Measurements from ENCODE around the gene MBTPS1. TPM values are rescaled to one million over a fixed set of nuclear protein-coding genes. Genes with fewer than 3 reads are reported as not detected.

MBTPS1 gene
- polyA plus RNA-seq, 3 donors: 26.4 to 73.8 (median 28.0) TPM

DNA sequence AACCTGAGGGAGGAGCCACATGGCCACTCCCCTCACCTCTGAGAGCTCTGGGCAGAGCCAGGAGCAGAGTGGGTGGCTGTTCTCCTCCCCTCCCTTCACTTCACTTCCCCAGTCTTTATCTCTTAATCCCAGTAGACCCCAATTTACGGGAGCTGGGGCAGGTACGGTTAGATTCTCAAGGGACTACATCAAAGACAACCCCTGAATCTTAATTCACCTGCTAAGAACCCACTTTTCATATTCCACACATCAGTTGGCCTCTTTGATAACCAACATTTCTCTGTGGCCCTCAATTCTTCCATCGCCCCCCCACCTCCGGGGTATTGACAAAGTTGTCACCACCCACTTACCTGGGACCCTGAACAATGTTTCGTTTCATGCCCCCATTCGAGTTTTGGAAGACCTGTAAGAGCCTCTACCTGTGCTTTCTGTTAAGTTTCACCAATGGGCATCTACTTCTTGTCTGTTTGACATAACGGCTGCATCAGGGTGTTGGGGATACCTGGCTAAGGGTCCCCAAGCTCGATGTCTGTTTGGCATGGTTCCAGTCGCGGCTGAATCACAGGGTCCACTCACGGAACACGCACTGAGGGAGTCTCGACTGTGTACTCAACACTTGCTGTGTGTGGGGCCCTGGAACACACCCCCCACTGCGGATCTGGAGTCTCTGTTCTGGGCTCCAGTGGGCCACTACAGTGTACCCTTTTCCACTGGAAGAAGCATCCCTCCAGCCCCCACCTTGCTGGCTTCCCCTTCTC lies 102.0 kb downstream of the MBTPS1 start:
- Mint-ChIP-seq H3K4me3 (peak overlapping the region in 1 of 2 donors; percentile 15), H3K27me3 (ENCODE audit: low read depth in 3 of 3) (peaks cover 21 to 50% (median 24%) of the 10 kb centered on the region in 3 donors), H3K9me3 (peaks cover 4 to 31% (median 13%) of the 10 kb centered on the region in 7 donors), H3K36me3 (no peaks in the 10 kb centered on the region), H3K4me1 (peaks cover 9% of the 10 kb centered on the region), H3K27ac (peak overlapping the region in 3 of 7 donors; percentile 22 to 69 (median 66))
- TF ChIP-seq, protein P1, sequence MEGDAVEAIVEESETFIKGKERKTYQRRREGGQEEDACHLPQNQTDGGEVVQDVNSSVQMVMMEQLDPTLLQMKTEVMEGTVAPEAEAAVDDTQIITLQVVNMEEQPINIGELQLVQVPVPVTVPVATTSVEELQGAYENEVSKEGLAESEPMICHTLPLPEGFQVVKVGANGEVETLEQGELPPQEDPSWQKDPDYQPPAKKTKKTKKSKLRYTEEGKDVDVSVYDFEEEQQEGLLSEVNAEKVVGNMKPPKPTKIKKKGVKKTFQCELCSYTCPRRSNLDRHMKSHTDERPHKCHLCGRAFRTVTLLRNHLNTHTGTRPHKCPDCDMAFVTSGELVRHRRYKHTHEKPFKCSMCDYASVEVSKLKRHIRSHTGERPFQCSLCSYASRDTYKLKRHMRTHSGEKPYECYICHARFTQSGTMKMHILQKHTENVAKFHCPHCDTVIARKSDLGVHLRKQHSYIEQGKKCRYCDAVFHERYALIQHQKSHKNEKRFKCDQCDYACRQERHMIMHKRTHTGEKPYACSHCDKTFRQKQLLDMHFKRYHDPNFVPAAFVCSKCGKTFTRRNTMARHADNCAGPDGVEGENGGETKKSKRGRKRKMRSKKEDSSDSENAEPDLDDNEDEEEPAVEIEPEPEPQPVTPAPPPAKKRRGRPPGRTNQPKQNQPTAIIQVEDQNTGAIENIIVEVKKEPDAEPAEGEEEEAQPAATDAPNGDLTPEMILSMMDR (IDR thresholded peaks at IDR 0.05): no peak
- WGBS (ENCODE audit: insufficient coverage): 79% methylated on average over 11 of the region's 14 CpGs
- Histone ChIP-seq H3K9ac (ENCODE audit: insufficient read depth, low read length, poor library complexity, severe bottlenecking) (no peak overlapping the region), H3K27me3 (ENCODE audit: control insufficient read depth in 2 of 2, insufficient read depth in 2 of 2, low read length in 2 of 2) (peaks cover 0 to 2% of the 10 kb centered on the region in 2 donors), H2AFZ (ENCODE audit: insufficient read depth, low read depth, low read length, poor library complexity, severe bottlenecking) (no peak overlapping the region), H3K4me3 (replicated peaks in 1 of 3; ENCODE audit: low read depth in 2 of 3, low read length in 3 of 3) (no peak overlapping the region), H3K27ac (ENCODE audit: low read depth in 1 of 2, low read length in 2 of 2) (no peak overlapping the region), H3K36me3 (replicated peaks in 1 of 2; ENCODE audit: control insufficient read depth in 1 of 2, insufficient read depth in 2 of 2, low read length in 2 of 2) (no peaks in the 10 kb centered on the region), H4K20me1 (ENCODE audit: insufficient read depth, low read length) (no peaks in the 10 kb centered on the region), H3K79me2 (ENCODE audit: insufficient read depth, low read length) (no peaks in the 10 kb centered on the region), H3K4me1 (ENCODE audit: control insufficient read depth in 1 of 2, insufficient read depth in 2 of 2, low read length in 2 of 2) (peaks cover 9 to 10% of the 10 kb centered on the region in 2 donors), H3K9me3 (replicated peaks in 1 of 2; ENCODE audit: control insufficient read depth in 1 of 2, insufficient read depth in 1 of 2, low read length in 2 of 2) (peaks cover 12 to 20% of the 10 kb centered on the region in 2 donors), H3K4me2 (replicated peaks; ENCODE audit: extremely low read depth, low read length, poor library complexity, severe bottlenecking) (peak overlapping the region; percentile 30)
- no peak for DNase-seq
- intact Hi-C loops (cut with micrococcal nuclease): no loop called here

GRCh38 chr16:84013787-84014569 lies 102.8 kb downstream of the MBTPS1 start:
- no peaks in the 10 kb centered on the region for H3K36me3 ChIP-seq (replicated peaks in 1 of 2; ENCODE audit: control insufficient read depth in 1 of 2, insufficient read depth in 2 of 2, low read length in 2 of 2)
- H3K4me1 ChIP-seq (ENCODE audit: control insufficient read depth in 1 of 2, insufficient read depth in 2 of 2, low read length in 2 of 2): peaks cover 9 to 10% of the 10 kb centered on the region in 2 donors
- H3K27ac Mint-ChIP-seq: peak overlapping the region in 4 of 7 donors; percentile 22 to 81 (median 68)
- intact Hi-C loops (cut with micrococcal nuclease): no loop called here
- H3K36me3 Mint-ChIP-seq: no peaks in the 10 kb centered on the region
- H3K9ac ChIP-seq (ENCODE audit: insufficient read depth, low read length, poor library complexity, severe bottlenecking): no peak overlapping the region
- H3K4me3 ChIP-seq (replicated peaks in 1 of 3; ENCODE audit: low read depth in 2 of 3, low read length in 3 of 3): no peak overlapping the region
- DNase-seq: peak; percentile 48 to 80 (median 66)
- peak overlapping the region in 1 of 2 donors; percentile 15 for H3K4me3 Mint-ChIP-seq
- H4K20me1 ChIP-seq (ENCODE audit: insufficient read depth, low read length): no peaks in the 10 kb centered on the region
- H3K9me3 ChIP-seq (replicated peaks in 1 of 2; ENCODE audit: control insufficient read depth in 1 of 2, insufficient read depth in 1 of 2, low read length in 2 of 2): peaks cover 7 to 12% of the 10 kb centered on the region in 2 donors
- TF ChIP-seq, protein P1 (IDR thresholded peaks at IDR 0.05): no peak
- H3K27me3 ChIP-seq (ENCODE audit: control insufficient read depth in 2 of 2, insufficient read depth in 2 of 2, low read length in 2 of 2): peaks cover 0 to 2% of the 10 kb centered on the region in 2 donors
- H3K79me2 ChIP-seq (ENCODE audit: insufficient read depth, low read length): no peaks in the 10 kb centered on the region
- H3K27me3 Mint-ChIP-seq (ENCODE audit: low read depth in 3 of 3): peaks cover 20 to 47% (median 25%) of the 10 kb centered on the region in 3 donors
- 6% methylated on average over 11 of the region's 14 CpGs for WGBS (ENCODE audit: insufficient coverage)
- H3K9me3 Mint-ChIP-seq: peaks cover 4 to 24% (median 12%) of the 10 kb centered on the region in 7 donors
- peaks cover 9% of the 10 kb centered on the region for H3K4me1 Mint-ChIP-seq
- H2AFZ ChIP-seq (ENCODE audit: insufficient read depth, low read depth, low read length, poor library complexity, severe bottlenecking): no peak overlapping the region
- H3K27ac ChIP-seq (ENCODE audit: low read depth in 1 of 2, low read length in 2 of 2): no peak overlapping the region
- peak overlapping the region; percentile 30 for H3K4me2 ChIP-seq (replicated peaks; ENCODE audit: extremely low read depth, low read length, poor library complexity, severe bottlenecking)

Measured in CD14-positive monocyte (primary cell).